K562 (cell line): ENCODE results near the gene GCK. TPM values are rescaled to one million over a fixed set of nuclear protein-coding genes. Genes with fewer than 3 reads are reported as not detected.
A peak's percentile ranks its signal among the peaks of the same experiment; 100 is the strongest.

Experiments
- ATAC-seq: fragments of 200-7000 bp; cut with Tn5 transposase; 3 replicates; pipeline ENCODE4 v1.9.1; 2020; ENCODE audit warnings: moderate library complexity
- BruUV-seq: library from RNA; stranded (reverse); fragments of 400-500 nt; replicated peaks from 2 replicates; lab custom pipeline; 2021; lab: Mats Ljungman, UMichigan
- CTCF ChIA-PET: fragments of 300-600 bp; formaldehyde crosslinking; extraction: SDS; loops from one replicate; lab custom pipeline; 2021; ENCODE audit warnings: low intra/inter-chr PET ratio; lab: Yijun Ruan, JAX
- POLR2A ChIA-PET: fragments of 300-600, 350-650 bp; sonication (Branson Sonifier 250); formaldehyde crosslinking; extraction: SDS; loops from one replicate; lab custom pipeline; 2021; ENCODE audit warnings: antibody characterized with exemption, inconsistent platforms; lab: Yijun Ruan, JAX
- DNase-seq, 4 experiments: peaks; one replicate each; pipeline versions ENCODE4 v3.0.0 to v3.0.0-alpha.2; 2011 to 2018; ENCODE audit warnings: low spot score in 3 of 4, mixed read lengths in 3 of 4; ENCODE audit errors: extremely low read depth in 1 of 4
- FAIRE-seq: peaks from 2 replicates; lab custom pipeline; 2011; peaks lifted over from hg19 to GRCh38; lab: Jason Lieb, UNC
- H2AFZ ChIP-seq: 2 replicates; pipeline ENCODE4 v1.6.0; 2011; ENCODE audit warnings: low read depth, low read length, control low read depth, inconsistent platforms
- H3K27ac ChIP-seq: fragments of 200-600 bp; 3 replicates; pipeline ENCODE4 v1.8.0; 2011; ENCODE audit warnings: low read depth, mild to moderate bottlenecking, control low read depth, inconsistent platforms, low read length, moderate library complexity, mixed read lengths; ENCODE audit errors: extremely low read depth
- H3K27me3 ChIP-seq, 2 experiments: fragments of 300-600 bp in 1 of 2; 2 replicates in 1 of 2; 3 replicates in 1 of 2; pipeline versions ENCODE4 v1.6.0 to v1.8.0; 2011; ENCODE audit warnings: inconsistent platforms in 2 of 2, low read length in 2 of 2, mild to moderate bottlenecking in 1 of 2, mixed read lengths in 1 of 2, moderate library complexity in 1 of 2; ENCODE audit not compliant: control insufficient read depth in 2 of 2, insufficient read depth in 2 of 2
- H3K36me3 ChIP-seq: fragments of 300-600 bp; 3 replicates; pipeline ENCODE4 v1.8.0; 2011; ENCODE audit warnings: mild to moderate bottlenecking, low read length, inconsistent platforms; ENCODE audit not compliant: control insufficient read depth, insufficient read depth
- H3K4me1 ChIP-seq, 2 experiments: fragments of 200-600 bp in 1 of 2; replicated peaks in 1 of 2; 2 replicates in 1 of 2; 3 replicates in 1 of 2; pipeline versions ENCODE4 v1.5.1 to v1.8.0; 2011; ENCODE audit warnings: inconsistent platforms in 2 of 2, low read length in 2 of 2, mild to moderate bottlenecking in 1 of 2, mixed read lengths in 1 of 2, moderate library complexity in 1 of 2; ENCODE audit not compliant: control insufficient read depth in 2 of 2, insufficient read depth in 2 of 2
- H3K4me2 ChIP-seq: 2 replicates; pipeline ENCODE4 v1.6.1; 2011; ENCODE audit warnings: low read length, control low read depth, inconsistent platforms, mixed read lengths; ENCODE audit not compliant: insufficient read depth
- H3K4me3 ChIP-seq: fragments of 200-600 bp; sonication (generic), shearing (Covaris generic); 2 replicates; pipeline ENCODE4 v1.5.1; 2016; ENCODE audit warnings: control low read depth, inconsistent platforms
- H3K79me2 ChIP-seq: fragments of 200-600 bp; 3 replicates; pipeline ENCODE4 v1.8.0; 2011; ENCODE audit warnings: low read length, inconsistent platforms; ENCODE audit not compliant: control insufficient read depth, insufficient read depth
- H3K9ac ChIP-seq, 2 experiments: 2 replicates each; pipeline versions ENCODE4 v1.6.0 to v1.6.1; 2011; ENCODE audit warnings: low read depth in 2 of 2, low read length in 2 of 2, control low read depth in 1 of 2, inconsistent platforms in 1 of 2, mild to moderate bottlenecking in 1 of 2, mixed read lengths in 1 of 2; ENCODE audit not compliant: insufficient read depth in 1 of 2
- H3K9me1 ChIP-seq: one replicate; pipeline ENCODE4 v1.6.0; 2011; ENCODE audit warnings: inconsistent platforms, mild to moderate bottlenecking, low read length, moderate library complexity; ENCODE audit not compliant: control insufficient read depth, insufficient read depth
- H3K9me3 ChIP-seq: replicated peaks from 2 replicates; pipeline ENCODE4 v1.5.1; 2011; ENCODE audit warnings: low read depth, low read length, inconsistent platforms; ENCODE audit not compliant: control insufficient read depth, insufficient read depth
- H4K20me1 ChIP-seq: replicated peaks from 2 replicates; pipeline ENCODE4 v1.6.1; 2011; ENCODE audit warnings: low read length, inconsistent platforms, mixed read lengths; ENCODE audit not compliant: control insufficient read depth, insufficient read depth
- CREB1 ChIP-seq, 2 experiments: sonication (generic) in 1 of 2; formaldehyde crosslinking in 1 of 2; IDR thresholded peaks; 2 replicates each; pipeline versions ENCODE4 v1.6.1 to v1.8.0; 2012 to 2022; ENCODE audit warnings: inconsistent platforms in 1 of 2, mild to moderate bottlenecking in 1 of 2, missing genetic modification reagents in 1 of 2, moderate library complexity in 1 of 2
- HMG20B ChIP-seq: fragments of 250-450 bp; sonication (Bioruptor Pico); IDR thresholded peaks from 2 replicates; pipeline ENCODE4 v1.5.0; 2021; ENCODE audit warnings: mild to moderate bottlenecking
- NUFIP1 ChIP-seq: fragments of 450-650 bp; IDR thresholded peaks from 2 replicates; pipeline ENCODE4 v1.6.1; 2018; ENCODE audit not compliant: partially characterized antibody
- SETDB1 ChIP-seq: IDR thresholded peaks from one replicate; pipeline ENCODE4 v1.6.1; 2012; ENCODE audit warnings: low read length, control low read depth, inconsistent platforms
- SMAD1 ChIP-seq: fragments of 150-350 bp; IDR thresholded peaks from 2 replicates; pipeline ENCODE4 v1.6.1; 2014; ENCODE audit warnings: low read length, low read depth; ENCODE audit not compliant: partially characterized antibody
- ZNF280B ChIP-seq: fragments of 250-450 bp; sonication (Bioruptor Pico); IDR thresholded peaks from 2 replicates; pipeline ENCODE4 v1.5.1; 2021; ENCODE audit warnings: mild to moderate bottlenecking
- WGBS: fragments of 100-300 bp; shearing (Covaris generic); methylation state at CpG from one replicate; pipeline ENCODE4 v1.1.6; 2016; ENCODE audit warnings: low coverage, mixed read lengths; ENCODE audit not compliant: insufficient coverage; ENCODE audit errors: missing lambda C conversion rate; 5-methylcytosine and 5-hydroxymethylcytosine counted together
- in situ Hi-C: fragments of 300-500 bp; cut with MboI; formaldehyde crosslinking; loops from 4 replicates; pipeline ENCODE4 v1.15.0; 2018; ENCODE audit warnings: inconsistent platforms, mixed read lengths
- intact Hi-C: fragments of 100-400 bp; cut with micrococcal nuclease; formaldehyde crosslinking; loops from 2 replicates; pipeline ENCODE4 v1.14.2; 2022
- polyA plus RNA-seq, 8 experiments: library from polyadenylated mRNA; depleted of rRNA in 4 of 8; stranded (reverse) in 5 of 8; unstranded in 3 of 8; fragments of >200 nt; fragmentation: Nextera tagmentation in 2 of 8; fragmentation: Illumina TruSeq in 1 of 8; extraction: Ambion mirVana in 2 of 8; extraction: Trizol in 1 of 8; gene quantifications; 2 replicates each; pipeline versions ENCODE4 v1.2.1 to v1.2.3, GENCODE V29; 2011 to 2014; ENCODE audit warnings: inconsistent platforms in 1 of 8, missing spikeins in 1 of 8
- total RNA-seq, 7 experiments: library from RNA; depleted of rRNA in 6 of 7; stranded (reverse); fragments of >200 nt in 6 of 7; fragmentation: Illumina TruSeq in 2 of 7; extraction: Trizol in 2 of 7; gene quantifications; 2 replicates each; pipeline versions ENCODE4 v1.2.1 to v1.2.3, GENCODE V29; 2011 to 2021; ENCODE audit warnings: low replicate concordance in 1 of 7
- TF ChIP-seq, protein P1 (sequence below): fragments of 200-600 bp; sonication (generic); IDR thresholded peaks from one replicate; pipeline ENCODE4 v1.6.1; 2012; ENCODE audit warnings: mild to moderate bottlenecking, low read depth, low read length, inconsistent platforms

Gene GCK
- total and polyA plus RNA-seq, 9 of the 15 experiments (the other 6 are each of a cell fraction or from before 2014, with no cell fraction given): 0.11 to 0.55 (median 0.16) TPM; not detected in 3

DNA sequence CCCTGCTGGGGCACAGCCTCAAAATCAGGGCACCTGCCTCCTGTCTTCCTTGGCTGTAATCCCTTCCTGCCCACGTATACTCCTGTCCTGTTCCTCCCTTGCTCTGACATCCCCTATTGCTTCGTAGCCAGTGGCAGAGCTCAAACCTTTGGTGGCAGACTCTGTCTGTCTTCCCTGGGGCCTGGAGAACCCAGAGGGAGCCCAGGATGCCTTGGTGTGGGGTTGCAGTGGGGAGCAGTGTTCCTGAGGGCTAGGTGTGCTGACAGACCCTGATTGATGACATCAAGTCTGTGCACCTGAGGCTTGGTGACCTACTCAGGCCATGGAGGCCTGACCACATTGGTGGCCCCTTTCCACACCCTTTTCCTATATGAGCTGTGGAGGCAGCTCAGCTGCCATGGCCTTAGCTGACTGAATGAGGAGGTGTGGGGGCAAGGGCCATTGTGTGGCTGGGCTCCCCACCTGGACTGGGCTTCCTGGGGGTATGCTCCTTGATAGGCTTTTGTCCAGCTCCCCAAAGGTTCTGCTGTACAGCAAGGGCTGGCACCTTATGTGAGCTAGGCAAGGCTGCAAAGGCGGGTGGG, 5.4 kb upstream of the GCK start:
- in situ Hi-C loops: no loop called here

More for the DNA sequence above, 5.4 kb upstream of the GCK start:
- intact Hi-C loops: loop anchor here (5.0 kb wide), 1 partner anchor 47 kb away; no protein-coding TSS in a partner anchor
- DNase-seq (no peak), FAIRE-seq (no peak), ATAC-seq (no peak)
- H2AFZ ChIP-seq: no peak overlapping the region
- no peak overlapping the region for H3K9ac ChIP-seq
- peaks cover 0 to 7% of the 10 kb centered on the region in 2 experiments; a peak in 2 of 5 replicates for H3K4me1 ChIP-seq
- ChIA-PET POLR2A (interaction anchor here (0.6 to 1.1 kb wide), 2 partner anchors 11 to 20 kb away, joined by 3 to 4 read pairs; no protein-coding TSS in a partner anchor), CTCF (no interaction called here)
- no peaks in the 10 kb centered on the region for H3K36me3 ChIP-seq
- no peaks in the 10 kb centered on the region for H3K79me2 ChIP-seq
- 33% methylated on average over 3 of the region's 3 CpGs for WGBS
- H3K4me3 ChIP-seq: no peak overlapping the region
- 0 out of 5 replicates have a peak, but pooled peaks cover 0 to 2% of the 10 kb centered on the region in 2 experiments for H3K27me3 ChIP-seq
- no peaks in the 10 kb centered on the region for H3K9me3 ChIP-seq
- TF ChIP-seq SETDB1 (no peak), HMG20B (CRISPR knock-in tag) (no peak), NUFIP1 (no peak), ZNF280B (CRISPR knock-in tag) (no peak), CREB1 (IDR thresholded peaks at IDR 0.05) (no peak), CREB1 (CRISPR knock-in tag; IDR thresholded peaks at IDR 0.05) (no peak), SMAD1 (no peak)
- TF ChIP-seq, protein P1, sequence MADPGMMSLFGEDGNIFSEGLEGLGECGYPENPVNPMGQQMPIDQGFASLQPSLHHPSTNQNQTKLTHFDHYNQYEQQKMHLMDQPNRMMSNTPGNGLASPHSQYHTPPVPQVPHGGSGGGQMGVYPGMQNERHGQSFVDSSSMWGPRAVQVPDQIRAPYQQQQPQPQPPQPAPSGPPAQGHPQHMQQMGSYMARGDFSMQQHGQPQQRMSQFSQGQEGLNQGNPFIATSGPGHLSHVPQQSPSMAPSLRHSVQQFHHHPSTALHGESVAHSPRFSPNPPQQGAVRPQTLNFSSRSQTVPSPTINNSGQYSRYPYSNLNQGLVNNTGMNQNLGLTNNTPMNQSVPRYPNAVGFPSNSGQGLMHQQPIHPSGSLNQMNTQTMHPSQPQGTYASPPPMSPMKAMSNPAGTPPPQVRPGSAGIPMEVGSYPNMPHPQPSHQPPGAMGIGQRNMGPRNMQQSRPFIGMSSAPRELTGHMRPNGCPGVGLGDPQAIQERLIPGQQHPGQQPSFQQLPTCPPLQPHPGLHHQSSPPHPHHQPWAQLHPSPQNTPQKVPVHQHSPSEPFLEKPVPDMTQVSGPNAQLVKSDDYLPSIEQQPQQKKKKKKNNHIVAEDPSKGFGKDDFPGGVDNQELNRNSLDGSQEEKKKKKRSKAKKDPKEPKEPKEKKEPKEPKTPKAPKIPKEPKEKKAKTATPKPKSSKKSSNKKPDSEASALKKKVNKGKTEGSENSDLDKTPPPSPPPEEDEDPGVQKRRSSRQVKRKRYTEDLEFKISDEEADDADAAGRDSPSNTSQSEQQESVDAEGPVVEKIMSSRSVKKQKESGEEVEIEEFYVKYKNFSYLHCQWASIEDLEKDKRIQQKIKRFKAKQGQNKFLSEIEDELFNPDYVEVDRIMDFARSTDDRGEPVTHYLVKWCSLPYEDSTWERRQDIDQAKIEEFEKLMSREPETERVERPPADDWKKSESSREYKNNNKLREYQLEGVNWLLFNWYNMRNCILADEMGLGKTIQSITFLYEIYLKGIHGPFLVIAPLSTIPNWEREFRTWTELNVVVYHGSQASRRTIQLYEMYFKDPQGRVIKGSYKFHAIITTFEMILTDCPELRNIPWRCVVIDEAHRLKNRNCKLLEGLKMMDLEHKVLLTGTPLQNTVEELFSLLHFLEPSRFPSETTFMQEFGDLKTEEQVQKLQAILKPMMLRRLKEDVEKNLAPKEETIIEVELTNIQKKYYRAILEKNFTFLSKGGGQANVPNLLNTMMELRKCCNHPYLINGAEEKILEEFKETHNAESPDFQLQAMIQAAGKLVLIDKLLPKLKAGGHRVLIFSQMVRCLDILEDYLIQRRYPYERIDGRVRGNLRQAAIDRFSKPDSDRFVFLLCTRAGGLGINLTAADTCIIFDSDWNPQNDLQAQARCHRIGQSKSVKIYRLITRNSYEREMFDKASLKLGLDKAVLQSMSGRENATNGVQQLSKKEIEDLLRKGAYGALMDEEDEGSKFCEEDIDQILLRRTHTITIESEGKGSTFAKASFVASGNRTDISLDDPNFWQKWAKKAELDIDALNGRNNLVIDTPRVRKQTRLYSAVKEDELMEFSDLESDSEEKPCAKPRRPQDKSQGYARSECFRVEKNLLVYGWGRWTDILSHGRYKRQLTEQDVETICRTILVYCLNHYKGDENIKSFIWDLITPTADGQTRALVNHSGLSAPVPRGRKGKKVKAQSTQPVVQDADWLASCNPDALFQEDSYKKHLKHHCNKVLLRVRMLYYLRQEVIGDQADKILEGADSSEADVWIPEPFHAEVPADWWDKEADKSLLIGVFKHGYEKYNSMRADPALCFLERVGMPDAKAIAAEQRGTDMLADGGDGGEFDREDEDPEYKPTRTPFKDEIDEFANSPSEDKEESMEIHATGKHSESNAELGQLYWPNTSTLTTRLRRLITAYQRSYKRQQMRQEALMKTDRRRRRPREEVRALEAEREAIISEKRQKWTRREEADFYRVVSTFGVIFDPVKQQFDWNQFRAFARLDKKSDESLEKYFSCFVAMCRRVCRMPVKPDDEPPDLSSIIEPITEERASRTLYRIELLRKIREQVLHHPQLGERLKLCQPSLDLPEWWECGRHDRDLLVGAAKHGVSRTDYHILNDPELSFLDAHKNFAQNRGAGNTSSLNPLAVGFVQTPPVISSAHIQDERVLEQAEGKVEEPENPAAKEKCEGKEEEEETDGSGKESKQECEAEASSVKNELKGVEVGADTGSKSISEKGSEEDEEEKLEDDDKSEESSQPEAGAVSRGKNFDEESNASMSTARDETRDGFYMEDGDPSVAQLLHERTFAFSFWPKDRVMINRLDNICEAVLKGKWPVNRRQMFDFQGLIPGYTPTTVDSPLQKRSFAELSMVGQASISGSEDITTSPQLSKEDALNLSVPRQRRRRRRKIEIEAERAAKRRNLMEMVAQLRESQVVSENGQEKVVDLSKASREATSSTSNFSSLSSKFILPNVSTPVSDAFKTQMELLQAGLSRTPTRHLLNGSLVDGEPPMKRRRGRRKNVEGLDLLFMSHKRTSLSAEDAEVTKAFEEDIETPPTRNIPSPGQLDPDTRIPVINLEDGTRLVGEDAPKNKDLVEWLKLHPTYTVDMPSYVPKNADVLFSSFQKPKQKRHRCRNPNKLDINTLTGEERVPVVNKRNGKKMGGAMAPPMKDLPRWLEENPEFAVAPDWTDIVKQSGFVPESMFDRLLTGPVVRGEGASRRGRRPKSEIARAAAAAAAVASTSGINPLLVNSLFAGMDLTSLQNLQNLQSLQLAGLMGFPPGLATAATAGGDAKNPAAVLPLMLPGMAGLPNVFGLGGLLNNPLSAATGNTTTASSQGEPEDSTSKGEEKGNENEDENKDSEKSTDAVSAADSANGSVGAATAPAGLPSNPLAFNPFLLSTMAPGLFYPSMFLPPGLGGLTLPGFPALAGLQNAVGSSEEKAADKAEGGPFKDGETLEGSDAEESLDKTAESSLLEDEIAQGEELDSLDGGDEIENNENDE: no peak
- no peak overlapping the region for H3K27ac ChIP-seq
- no peaks in the 10 kb centered on the region for H3K9me1 ChIP-seq
- H3K4me2 ChIP-seq: no peak overlapping the region
- H4K20me1 ChIP-seq: no peaks in the 10 kb centered on the region
- BruUV-seq: TSS peak; percentile 89
